H1 (cell line): ENCODE results near the gene LRP5. TPM values are rescaled to one million over a fixed set of nuclear protein-coding genes. Genes with fewer than 3 reads are reported as not detected.

Experiments
- CTCF ChIA-PET: fragments of 300-600 bp; sonication (Branson Sonifier 250); formaldehyde crosslinking; loops from one replicate; lab custom pipeline; 2021; ENCODE audit not compliant: partially characterized antibody; lab: Charles Lee
- POLR2A ChIA-PET: fragments of 300-600 bp; sonication (Branson Sonifier 250); formaldehyde crosslinking; loops from one replicate; lab custom pipeline; 2021; ENCODE audit warnings: inconsistent platforms; ENCODE audit not compliant: partially characterized antibody; lab: Charles Lee
- DNase-seq, 2 experiments: peaks; one replicate each; pipeline versions ENCODE4 v3.0.0 to v3.0.0-alpha.2; 2010 to 2022; ENCODE audit warnings: low spot score in 2 of 2, low read depth in 1 of 2, mixed read lengths in 1 of 2
- FAIRE-seq: peaks from 2 replicates; lab custom pipeline; 2011; peaks lifted over from hg19 to GRCh38; lab: Jason Lieb, UNC
- H2AFZ ChIP-seq: 2 replicates; pipeline ENCODE4 v1.8.1; 2012; ENCODE audit warnings: low read length, inconsistent platforms
- H2AK5ac ChIP-seq: 2 replicates; pipeline ENCODE4 v1.6.1; 2013; ENCODE audit warnings: low read depth, low read length
- H2BK120ac ChIP-seq: replicated peaks from 2 replicates; pipeline ENCODE3; 2013; ENCODE audit warnings: low read depth, low read length, inconsistent platforms
- H2BK12ac ChIP-seq: 2 replicates; pipeline ENCODE4 v1.6.1; 2013; ENCODE audit warnings: low read depth, low read length
- H2BK15ac ChIP-seq: 2 replicates; pipeline ENCODE4 v1.6.1; 2013; ENCODE audit warnings: low read length
- H2BK20ac ChIP-seq: 2 replicates; pipeline ENCODE4 v1.6.1; 2013; ENCODE audit warnings: low read length
- H2BK5ac ChIP-seq: 2 replicates; pipeline ENCODE4 v1.6.1; 2013; ENCODE audit warnings: low read depth, low read length
- H3K14ac ChIP-seq: 2 replicates; pipeline ENCODE4 v1.6.1; 2013; ENCODE audit warnings: inconsistent platforms; ENCODE audit not compliant: insufficient read length
- H3K18ac ChIP-seq: 2 replicates; pipeline ENCODE4 v1.6.1; 2013; ENCODE audit warnings: low read length; ENCODE audit errors: extremely low read depth
- H3K23ac ChIP-seq: 2 replicates; pipeline ENCODE4 v1.6.1; 2013; ENCODE audit warnings: inconsistent platforms; ENCODE audit not compliant: insufficient read length
- H3K23me2 ChIP-seq: 2 replicates; pipeline ENCODE4 v1.6.1; 2013; ENCODE audit warnings: low read depth, low read length
- H3K27ac ChIP-seq: 2 replicates; pipeline ENCODE4 v1.6.1; 2011; ENCODE audit warnings: low read depth, low read length, inconsistent platforms
- H3K27me3 ChIP-seq, 4 experiments: replicated peaks in 1 of 4; 1 replicate in 1 of 4; 2 replicates in 3 of 4; pipeline versions ENCODE4 v1.6.1 to v1.8.1; 2011 to 2013; ENCODE audit warnings: low read length in 3 of 4, mild to moderate bottlenecking in 3 of 4, inconsistent platforms in 2 of 4, mixed read lengths in 2 of 4, moderate library complexity in 1 of 4; ENCODE audit not compliant: control insufficient read depth in 3 of 4, insufficient read depth in 3 of 4; ENCODE audit errors: extremely low read depth in 1 of 4
- H3K36me3 ChIP-seq, 4 experiments: 2 replicates each; pipeline versions ENCODE4 v1.6.1 to v1.8.1; 2011 to 2013; ENCODE audit warnings: mild to moderate bottlenecking in 4 of 4, low read length in 3 of 4, moderate library complexity in 2 of 4, control low read depth in 1 of 4, inconsistent platforms in 1 of 4; ENCODE audit not compliant: insufficient read depth in 4 of 4, control insufficient read depth in 2 of 4
- H3K4ac ChIP-seq: replicated peaks from 2 replicates; pipeline ENCODE3; 2013; ENCODE audit warnings: low read length, low read depth, mixed read lengths, inconsistent platforms; ENCODE audit not compliant: insufficient read length
- H3K4me1 ChIP-seq, 4 experiments: replicated peaks in 1 of 4; 1 replicate in 1 of 4; 2 replicates in 3 of 4; pipeline versions ENCODE4 v1.6.1 to v1.8.1; 2011 to 2013; ENCODE audit warnings: low read length in 3 of 4, inconsistent platforms in 2 of 4, mixed read lengths in 1 of 4; ENCODE audit not compliant: insufficient read depth in 4 of 4, control insufficient read depth in 3 of 4
- H3K4me2 ChIP-seq, 2 experiments: 2 replicates each; pipeline versions ENCODE4 v1.6.1 to v1.8.1; 2011 to 2013; ENCODE audit warnings: low read depth in 2 of 2, low read length in 2 of 2, control low read depth in 1 of 2, inconsistent platforms in 1 of 2, mild to moderate bottlenecking in 1 of 2; ENCODE audit not compliant: insufficient read depth in 1 of 2
- H3K4me3 ChIP-seq, 4 experiments: fragments of 200-600, 300-600 bp in 1 of 4; sonication (generic), shearing (Covaris generic), sonication (Bioruptor Twin) in 1 of 4; 2 replicates each; pipeline versions ENCODE4 v1.5.1 to v1.8.1; 2011 to 2016; ENCODE audit warnings: low read length in 4 of 4, low read depth in 3 of 4, control low read depth in 2 of 4, inconsistent platforms in 2 of 4, mild to moderate bottlenecking in 2 of 4, mixed read lengths in 1 of 4, moderate library complexity in 1 of 4; ENCODE audit not compliant: insufficient read depth in 2 of 4; ENCODE audit errors: extremely low read depth in 1 of 4
- H3K56ac ChIP-seq: replicated peaks from 2 replicates; pipeline ENCODE3; 2013; ENCODE audit warnings: low read depth, mild to moderate bottlenecking, mixed read lengths, low read length, inconsistent platforms; ENCODE audit not compliant: insufficient read length
- H3K79me1 ChIP-seq: 2 replicates; pipeline ENCODE4 v1.6.1; 2013; ENCODE audit warnings: low read depth, low read length, control low read depth
- H3K79me2 ChIP-seq, 2 experiments: 2 replicates each; pipeline versions ENCODE4 v1.6.1 to v1.8.1; 2012 to 2013; ENCODE audit warnings: low read length in 2 of 2, mild to moderate bottlenecking in 2 of 2, inconsistent platforms in 1 of 2; ENCODE audit not compliant: insufficient read depth in 2 of 2, control insufficient read depth in 1 of 2
- H3K9ac ChIP-seq, 4 experiments: replicated peaks in 1 of 4; 1 replicate in 1 of 4; 2 replicates in 3 of 4; pipeline versions ENCODE4 v1.6.1 to v1.8.1; 2011 to 2013; ENCODE audit warnings: low read depth in 3 of 4, low read length in 3 of 4, control low read depth in 2 of 4, mild to moderate bottlenecking in 2 of 4, moderate library complexity in 2 of 4, inconsistent platforms in 1 of 4; ENCODE audit errors: extremely low read depth in 1 of 4
- H3K9me3 ChIP-seq, 2 experiments: 2 replicates each; pipeline versions ENCODE4 v1.6.1 to v1.8.1; 2012 to 2013; ENCODE audit warnings: mild to moderate bottlenecking in 2 of 2, moderate library complexity in 2 of 2, control low read depth in 1 of 2, inconsistent platforms in 1 of 2, low read depth in 1 of 2, low read length in 1 of 2, mixed read lengths in 1 of 2; ENCODE audit not compliant: insufficient read depth in 2 of 2
- H4K20me1 ChIP-seq, 2 experiments: replicated peaks in 1 of 2; 2 replicates each; pipeline versions ENCODE3 to v1.8.1; 2011 to 2013; ENCODE audit warnings: inconsistent platforms in 2 of 2, low read length in 2 of 2, mild to moderate bottlenecking in 1 of 2; ENCODE audit not compliant: insufficient read depth in 2 of 2, control insufficient read depth in 1 of 2
- H4K5ac ChIP-seq: 2 replicates; pipeline ENCODE4 v1.6.1; 2013; ENCODE audit warnings: low read length, low read depth, mixed read lengths, inconsistent platforms; ENCODE audit not compliant: insufficient read length
- H4K8ac ChIP-seq: 2 replicates; pipeline ENCODE4 v1.8.0; 2013; ENCODE audit warnings: mild to moderate bottlenecking, moderate library complexity, low read length, inconsistent platforms; ENCODE audit not compliant: insufficient read depth; ENCODE audit errors: extremely low read depth
- H4K91ac ChIP-seq: replicated peaks from 2 replicates; pipeline ENCODE3; 2013; ENCODE audit warnings: low read length, mixed read lengths, inconsistent platforms; ENCODE audit not compliant: insufficient read length
- BCL11A ChIP-seq, 2 experiments: IDR thresholded peaks; one replicate each; pipeline ENCODE4 v1.6.1; 2011; ENCODE audit warnings: low read depth in 2 of 2, low read length in 2 of 2, mild to moderate bottlenecking in 2 of 2
- CTBP2 ChIP-seq: IDR thresholded peaks from 2 replicates; pipeline ENCODE4 v1.7.0; 2011; ENCODE audit warnings: borderline replicate concordance, mild to moderate bottlenecking, moderate library complexity, mixed read lengths, low read length; ENCODE audit not compliant: insufficient read depth, insufficient read length
- E2F6 ChIP-seq: IDR thresholded peaks from 2 replicates; pipeline ENCODE4 v1.6.1; 2012; ENCODE audit warnings: inconsistent platforms
- EP300 ChIP-seq, 2 experiments: IDR thresholded peaks; 1 replicate in 1 of 2; 2 replicates in 1 of 2; pipeline ENCODE4 v1.6.1; 2011 to 2012; ENCODE audit warnings: low read depth in 2 of 2, low read length in 2 of 2, mild to moderate bottlenecking in 2 of 2, borderline replicate concordance in 1 of 2, inconsistent platforms in 1 of 2, moderate library complexity in 1 of 2
- KDM4A ChIP-seq: IDR thresholded peaks from one replicate; pipeline ENCODE4 v1.7.1; 2012; ENCODE audit warnings: low read depth, mild to moderate bottlenecking, moderate library complexity, low read length, inconsistent platforms; ENCODE audit not compliant: severe bottlenecking
- POLR2A ChIP-seq, 2 experiments: IDR thresholded peaks; 1 replicate in 1 of 2; 2 replicates in 1 of 2; pipeline ENCODE4 v1.6.1; 2011; ENCODE audit warnings: low read depth in 2 of 2, low read length in 2 of 2, mild to moderate bottlenecking in 2 of 2; ENCODE audit errors: control extremely low read depth in 1 of 2
- RXRA ChIP-seq: IDR thresholded peaks from 2 replicates; pipeline ENCODE4 v1.6.1; 2011; ENCODE audit warnings: low read depth, mild to moderate bottlenecking, low read length, moderate library complexity; ENCODE audit not compliant: insufficient read depth
- SUZ12 ChIP-seq: fragments of 200-600 bp; sonication (generic); IDR thresholded peaks from 2 replicates; pipeline ENCODE4 v1.6.1; 2012; ENCODE audit warnings: mild to moderate bottlenecking, inconsistent platforms, low read length, moderate library complexity, mixed read lengths
- TCF12 ChIP-seq: IDR thresholded peaks from 2 replicates; pipeline ENCODE4 v1.6.1; 2011; ENCODE audit warnings: low read depth, mild to moderate bottlenecking, low read length
- TEAD4 ChIP-seq: IDR thresholded peaks from 2 replicates; pipeline ENCODE4 v1.6.1; 2012; ENCODE audit warnings: low read depth, low read length, inconsistent platforms, mixed read lengths
- YY1 ChIP-seq: IDR thresholded peaks from 2 replicates; pipeline ENCODE4 v1.6.1; 2011; ENCODE audit warnings: low read depth, mild to moderate bottlenecking, low read length
- ZNF274 ChIP-seq: IDR thresholded peaks from 2 replicates; pipeline ENCODE4 v1.7.0; 2012; ENCODE audit warnings: low read length, borderline replicate concordance; ENCODE audit errors: extremely low read depth
- WGBS, 2 experiments: shearing (Covaris generic) in 1 of 2; methylation state at CpG; one replicate each; pipeline versions ENCODE4 v1.1.6 to v1.1.7; 2013 to 2015; ENCODE audit warnings: low lambda C conversion rate in 2 of 2, mixed read lengths in 2 of 2, inconsistent platforms in 1 of 2, low coverage in 1 of 2, missing lambda C conversion rate in 1 of 2; ENCODE audit not compliant: insufficient replicate concordance in 2 of 2, insufficient coverage in 1 of 2, insufficient read length in 1 of 2; ENCODE audit errors: extremely low coverage in 1 of 2, missing lambda C conversion rate in 1 of 2; 5-methylcytosine and 5-hydroxymethylcytosine counted together
- polyA plus RNA-seq, 7 experiments: library from polyadenylated mRNA; depleted of rRNA in 3 of 7; stranded (reverse) in 5 of 7; unstranded in 2 of 7; fragments of >200 nt in 5 of 7; fragments of 200-250 nt in 2 of 7; gene quantifications; 1 replicate in 5 of 7; 2 replicates in 1 of 7; 4 replicates in 1 of 7; pipeline versions ENCODE4 v1.2.1 to v1.2.3, GENCODE V29; 2011 to 2013; ENCODE audit warnings: missing spikeins in 2 of 7, mixed read lengths in 2 of 7
- total RNA-seq: library from RNA; stranded (reverse); fragmentation: NEBNext Ultra II Directional; extraction: Animal tissue kit (Norgen Biotek cat#: 25700); gene quantifications from 2 replicates; pipeline ENCODE4 v1.2.1, GENCODE V29; 2021

Gene LRP5
- total and polyA plus RNA-seq, 2 of the 8 experiments (the other 6 are each of a cell fraction or from before 2014, with no cell fraction given) = 19.0 to 38.9 TPM

- WGBS, 2 experiments = 100% methylated on average over 1 of the region's 1 CpG; no CpG with 5 or more reads in 1 of the 2 experiments
- Histone ChIP-seq H2BK12ac (no peak overlapping the region), H3K56ac (no peak overlapping the region), H2BK15ac (no peak overlapping the region), H2BK5ac (no peak overlapping the region), H3K23ac (no peak overlapping the region), H3K9ac (no peak overlapping the region; a peak in 1 of 7 replicates), H3K79me2 (peaks cover 50 to 99% of the 10 kb centered on the region in 2 experiments), H3K4me2 (no peak overlapping the region), H3K79me1 (peaks cover 9% of the 10 kb centered on the region; the same call in 1 of the 2 replicates), H3K14ac (no peak overlapping the region), H3K27ac (no peak overlapping the region), H3K18ac (no peak overlapping the region), H2BK20ac (no peak overlapping the region), H3K36me3 (no peaks in the 10 kb centered on the region), H4K8ac (no peak overlapping the region), H3K4me3 (no peak overlapping the region), H3K27me3 (no peaks in the 10 kb centered on the region), H3K23me2 (no peaks in the 10 kb centered on the region), H2AFZ (no peak overlapping the region), H3K9me3 (no peaks in the 10 kb centered on the region), H3K4ac (no peak overlapping the region), H3K4me1 (peaks cover 0 to 8% (median 0%) of the 10 kb centered on the region in 4 experiments; a peak in 3 of 7 replicates), H4K5ac (no peak overlapping the region), H4K91ac (no peak overlapping the region), H2AK5ac (0 out of 2 replicates have a peak overlapping the region, but pooled peaks have one; percentile 40), H4K20me1 (peaks cover 13 to 34% of the 10 kb centered on the region in 2 experiments), H2BK120ac (no peak overlapping the region)
- FAIRE-seq = no peak
- ChIA-PET CTCF (interaction anchor here (0.6 to 0.7 kb wide), 3 partner anchors 8 to 264 kb away, joined by 3 read pairs; no protein-coding TSS in a partner anchor), POLR2A (interaction anchor here (1.0 to 1.5 kb wide), 3 partner anchors 9 to 26 kb away, joined by 3 to 4 read pairs (median 3); no protein-coding TSS in a partner anchor)
- no peak for DNase-seq
- TF ChIP-seq EP300 (IDR thresholded peaks at IDR 0.05; ENCODE audit: borderline replicate concordance in 1 of 2, low read depth in 2 of 2, low read length in 2 of 2) (no peak), KDM4A (no peak), BCL11A (IDR thresholded peaks at IDR 0.05; ENCODE audit: low read depth in 2 of 2, low read length in 2 of 2) (no peak), RXRA (no peak), ZNF274 (no peak), TEAD4 (no peak), SUZ12 (no peak), CTBP2 (no peak), TCF12 (no peak), POLR2A (IDR thresholded peaks at IDR 0.05; ENCODE audit: control extremely low read depth in 1 of 2, low read depth in 2 of 2, low read length in 2 of 2) (no peak), E2F6 (no peak), YY1 (no peak)
These were observed 176.2 kb downstream of the LRP5 start for GRCh38 chr11:68488623-68489022.
